NCI-H748 (cell line): ENCODE measurements around the gene FOXL3.
A peak's percentile ranks its signal among the peaks of the same experiment; 100 is the strongest.
"Not testable (repeated sequence)": the region's sequence is repeated elsewhere in the genome, so short reads cannot be mapped to it uniquely, and the experiment has no call there.

Experiments
- DNase-seq: peaks from one replicate; lab custom pipeline; 2025; ENCODE audit not compliant: unreplicated experiment; lab: John Stamatoyannopoulos, UW

Gene FOXL3

GRCh38 chr7:254337-255037 lies 35.5 kb upstream of the FOXL3 start:
- DNase-seq = no peak

GRCh38 chr7:255038-255435 lies 34.9 kb upstream of the FOXL3 start:
- no peak for DNase-seq

GRCh38 chr7:255721-256361 lies 34.1 kb upstream of the FOXL3 start:
- no peak for DNase-seq

- no peak for DNase-seq
These were observed 33.5 kb upstream of the FOXL3 start for GRCh38 chr7:256461-256940.

- DNase-seq = no peak
These were observed 32.9 kb upstream of the FOXL3 start for GRCh38 chr7:256981-257646.

- DNase-seq = no peak
These were observed 32.4 kb upstream of the FOXL3 start for GRCh38 chr7:257647-257992.

GRCh38 chr7:258476-259190 lies 31.3 kb upstream of the FOXL3 start:
- DNase-seq = no peak

GRCh38 chr7:259191-259505 lies 30.8 kb upstream of the FOXL3 start:
- no peak for DNase-seq

- DNase-seq = no peak
These were observed 30.1 kb upstream of the FOXL3 start for GRCh38 chr7:259751-260405.

GRCh38 chr7:260441-261281 lies 29.3 kb upstream of the FOXL3 start:
- no peak for DNase-seq

- DNase-seq = no peak
These were observed 28.4 kb upstream of the FOXL3 start for GRCh38 chr7:261341-262250.

GRCh38 chr7:262251-262572 lies 27.8 kb upstream of the FOXL3 start:
- no peak for DNase-seq

- DNase-seq = not testable (repeated sequence)
These were observed 27.2 kb upstream of the FOXL3 start for GRCh38 chr7:262631-263311.

GRCh38 chr7:263483-264351 lies 26.3 kb upstream of the FOXL3 start:
- DNase-seq = peak; percentile 23

GRCh38 chr7:264541-265191 lies 25.3 kb upstream of the FOXL3 start:
- peak; percentile 71 for DNase-seq

GRCh38 chr7:265192-265997 lies 24.6 kb upstream of the FOXL3 start:
- DNase-seq = no peak
